WTC11 (cell line): ENCODE results near the gene DHX34. TPM values are rescaled to one million over a fixed set of nuclear protein-coding genes. Genes with fewer than 3 reads are reported as not detected.

Experiments used
- ATAC-seq: fragments of 200-7000 bp; cut with Tn5 transposase; 2 replicates; pipeline ENCODE4 v1.10.0; 2021; ENCODE audit warnings: mild to moderate bottlenecking, moderate library complexity
- CTCF ChIA-PET: fragments of 300-600 bp; sonication (Branson Sonifier 250); formaldehyde crosslinking; loops from one replicate; lab custom pipeline; 2021; ENCODE audit warnings: antibody characterized with exemption; lab: Charles Lee
- POLR2A ChIA-PET: fragments of 350-600 bp; sonication (Branson Sonifier 250); formaldehyde crosslinking; loops from one replicate; lab custom pipeline; 2021; ENCODE audit warnings: antibody characterized with exemption; lab: Charles Lee
- DNase-seq: peaks from one replicate; pipeline ENCODE4 v3.0.0; 2021; ENCODE audit warnings: low spot score
- H3K27ac Mint-ChIP-seq: 2 replicates; pipeline ENCODE4 v1.8.0; 2021; ENCODE audit warnings: mixed read lengths
- H3K27me3 Mint-ChIP-seq: 2 replicates; pipeline ENCODE4 v1.8.0; 2021; ENCODE audit warnings: low read depth, mild to moderate bottlenecking, moderate library complexity, mixed read lengths
- H3K36me3 Mint-ChIP-seq: 2 replicates; pipeline ENCODE4 v1.8.0; 2021; ENCODE audit warnings: mixed read lengths
- H3K4me1 Mint-ChIP-seq: 2 replicates; pipeline ENCODE4 v1.8.0; 2022; ENCODE audit warnings: mixed read lengths
- H3K4me3 Mint-ChIP-seq: 2 replicates; pipeline ENCODE4 v1.8.0; 2021; ENCODE audit warnings: mild to moderate bottlenecking, moderate library complexity, mixed read lengths
- H3K9me3 Mint-ChIP-seq: 2 replicates; pipeline ENCODE4 v1.8.0; 2021; ENCODE audit warnings: mixed read lengths
- ATF1 ChIP-seq: sonication (generic); formaldehyde crosslinking; IDR thresholded peaks from 2 replicates; pipeline ENCODE4 v1.8.1; 2023; ENCODE audit warnings: mild to moderate bottlenecking, moderate library complexity, missing genetic modification reagents
- CBFB ChIP-seq: sonication (generic); formaldehyde crosslinking; IDR thresholded peaks from 2 replicates; pipeline ENCODE4 v1.8.1; 2022; ENCODE audit warnings: mild to moderate bottlenecking, low read depth, missing genetic modification reagents
- EMX1 ChIP-seq: fragments of 250-450 bp; sonication (Bioruptor Pico); IDR thresholded peaks from 2 replicates; pipeline ENCODE4 v1.8.0; 2021; ENCODE audit warnings: mild to moderate bottlenecking
- ETV6 ChIP-seq: sonication (generic); formaldehyde crosslinking; IDR thresholded peaks from 2 replicates; pipeline ENCODE4 v1.8.1; 2022; ENCODE audit warnings: mild to moderate bottlenecking, missing genetic modification reagents
- GABPB1 ChIP-seq: sonication (generic); formaldehyde crosslinking; IDR thresholded peaks from 2 replicates; pipeline ENCODE4 v1.8.1; 2023; ENCODE audit warnings: mild to moderate bottlenecking, missing genetic modification reagents
- GTF2I ChIP-seq: fragments of 250-450 bp; sonication (Bioruptor Pico); conservative IDR thresholded peaks from 2 replicates; pipeline ENCODE4 v1.4.0; 2021; ENCODE audit warnings: mild to moderate bottlenecking
- JAZF1 ChIP-seq: fragments of 250-450 bp; sonication (Bioruptor Pico); IDR thresholded peaks from 2 replicates; pipeline ENCODE4 v1.9.0; 2021; ENCODE audit warnings: moderate library complexity, mild to moderate bottlenecking, inconsistent platforms
- MYBL2 ChIP-seq: sonication (generic); formaldehyde crosslinking; IDR thresholded peaks from 2 replicates; pipeline ENCODE4 v1.8.1; 2023; ENCODE audit warnings: mild to moderate bottlenecking, moderate library complexity, missing genetic modification reagents
- NR3C1 ChIP-seq: sonication (generic); formaldehyde crosslinking; conservative IDR thresholded peaks from 2 replicates; pipeline ENCODE4 v1.8.1; 2023; ENCODE audit warnings: low read depth, mild to moderate bottlenecking, missing genetic modification reagents
- SMAD4 ChIP-seq: sonication (generic); formaldehyde crosslinking; IDR thresholded peaks from 2 replicates; pipeline ENCODE4 v1.8.0; 2022; ENCODE audit warnings: mild to moderate bottlenecking, missing genetic modification reagents
- SOX15 ChIP-seq: fragments of 250-450 bp; sonication (Bioruptor Pico); IDR thresholded peaks from 2 replicates; pipeline ENCODE4 v1.9.0; 2021; ENCODE audit warnings: mild to moderate bottlenecking
- SP1 ChIP-seq: sonication (generic); formaldehyde crosslinking; conservative IDR thresholded peaks from 2 replicates; pipeline ENCODE4 v1.8.1; 2022; ENCODE audit warnings: missing genetic modification reagents
- TEAD1 ChIP-seq: sonication (generic); formaldehyde crosslinking; IDR thresholded peaks from 2 replicates; pipeline ENCODE4 v1.8.0; 2022; ENCODE audit warnings: mild to moderate bottlenecking, missing genetic modification reagents
- TEAD4 ChIP-seq: sonication (generic); formaldehyde crosslinking; IDR thresholded peaks from 2 replicates; pipeline ENCODE4 v1.8.0; 2022; ENCODE audit warnings: mild to moderate bottlenecking, missing genetic modification reagents
- ZNF423 ChIP-seq: fragments of 250-450 bp; sonication (Bioruptor Pico); IDR thresholded peaks from 2 replicates; pipeline ENCODE4 v2.1.2; 2022; ENCODE audit warnings: mild to moderate bottlenecking, moderate library complexity
- total RNA-seq: library from RNA; stranded (reverse); gene quantifications from 3 replicates; pipeline ENCODE4 v1.2.3, GENCODE V29; 2021
- TF ChIP-seq, protein P1 (sequence below): sonication (generic); formaldehyde crosslinking; IDR thresholded peaks from 2 replicates; pipeline ENCODE4 v1.8.0; 2022; ENCODE audit warnings: mild to moderate bottlenecking, missing genetic modification reagents
- TF ChIP-seq, protein P2 (sequence below): sonication (generic); formaldehyde crosslinking; IDR thresholded peaks from 2 replicates; pipeline ENCODE4 v1.8.1; 2023; ENCODE audit warnings: mild to moderate bottlenecking, missing genetic modification reagents, moderate library complexity
- TF ChIP-seq, protein P3 (sequence below): fragments of 200-600 bp; IDR thresholded peaks from 2 replicates; pipeline ENCODE4 v1.8.0; 2022; ENCODE audit warnings: antibody characterized with exemption
- TF ChIP-seq, protein P4 (sequence below): sonication (generic); formaldehyde crosslinking; IDR thresholded peaks from 2 replicates; pipeline ENCODE4 v1.8.1; 2022; ENCODE audit warnings: mild to moderate bottlenecking, moderate library complexity, missing genetic modification reagents
- TF ChIP-seq, protein P5 (sequence below): sonication (generic); formaldehyde crosslinking; IDR thresholded peaks from 2 replicates; pipeline ENCODE4 v1.8.1; 2023; ENCODE audit warnings: mild to moderate bottlenecking, missing genetic modification reagents
- TF ChIP-seq, protein P6 (sequence below): sonication (generic); formaldehyde crosslinking; IDR thresholded peaks from 2 replicates; pipeline ENCODE4 v1.8.0; 2023; ENCODE audit warnings: mild to moderate bottlenecking, missing genetic modification reagents
- TF ChIP-seq, protein P7 (sequence below): fragments of 250-450 bp; sonication (Bioruptor Pico); IDR thresholded peaks from 2 replicates; pipeline ENCODE4 v1.8.0; 2021; ENCODE audit warnings: mild to moderate bottlenecking
- TF ChIP-seq, protein P8 (sequence below): fragments of 250-450 bp; sonication (Bioruptor Pico); conservative IDR thresholded peaks from 2 replicates; pipeline ENCODE4 v1.9.0; 2021; ENCODE audit warnings: mild to moderate bottlenecking
- TF ChIP-seq, protein P9 (sequence below): fragments of 250-450 bp; sonication (Bioruptor Pico); IDR thresholded peaks from 2 replicates; pipeline ENCODE4 v1.9.0; 2021; ENCODE audit warnings: moderate library complexity, mild to moderate bottlenecking, inconsistent platforms, borderline replicate concordance

The DHX34 gene
- total RNA-seq, 1 experiment from 2014 or later = 35.6 TPM

DNA sequence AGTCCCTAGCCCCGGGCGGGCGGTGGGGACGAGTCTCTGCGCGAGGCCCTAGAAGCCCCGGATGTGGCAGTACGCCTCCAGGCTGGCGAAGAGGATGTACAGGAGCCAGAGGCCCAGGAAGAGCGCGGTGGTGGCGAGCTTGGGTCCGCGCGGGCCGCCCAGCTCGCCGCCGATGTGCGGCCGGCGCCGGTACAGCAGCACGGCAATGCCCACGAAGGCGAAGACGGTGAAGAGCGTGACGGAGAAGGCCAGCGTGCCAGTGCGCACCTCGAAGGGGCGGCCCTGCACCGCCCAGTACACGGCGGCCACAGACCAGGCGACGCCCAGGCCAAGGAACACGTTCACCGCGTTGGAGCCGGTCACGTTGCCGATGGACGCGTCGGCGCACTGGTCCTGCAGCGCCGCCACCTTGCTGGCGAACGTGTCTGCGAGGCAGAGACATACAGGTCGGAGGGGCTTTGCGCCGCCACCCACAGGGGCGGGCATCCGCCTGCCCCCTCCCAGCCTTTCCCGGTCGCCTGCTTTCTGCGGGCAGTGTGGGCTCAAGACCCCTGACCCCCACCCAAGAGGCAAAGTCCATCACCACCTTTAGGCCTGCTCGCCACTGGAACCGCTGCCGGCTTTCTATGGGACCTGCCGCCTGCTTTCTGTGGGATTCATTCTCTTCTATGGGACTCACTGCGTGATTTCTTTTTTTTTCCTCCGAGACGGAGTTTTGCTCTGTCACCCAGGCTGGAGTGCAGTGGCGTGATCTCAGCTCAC lies 81.1 kb downstream of the DHX34 start:
- ATAC-seq (peak; percentile 8), DNase-seq (peak; percentile 70)
- peak overlapping the region; percentile 62 for H3K4me3 Mint-ChIP-seq
- POLR2A ChIA-PET = interaction anchor here (0.6 to 0.7 kb wide), 2 partner anchors 133 to 252 kb away, joined by 5 read pairs; no protein-coding TSS in a partner anchor
- H3K4me1 Mint-ChIP-seq = 0 out of 2 replicates have a peak, but pooled peaks cover 9% of the 10 kb centered on the region
- no peaks in the 10 kb centered on the region for H3K9me3 Mint-ChIP-seq
- H3K27ac Mint-ChIP-seq = no peak overlapping the region
- CTCF ChIA-PET = interaction anchor here (0.5 to 3.7 kb wide), 33 partner anchors 9 to 384 kb away, joined by 3 to 48 read pairs (median 4); partner anchors contain the start of genes DHX34, EHD2, INAFM1 and KPTN
- H3K27me3 Mint-ChIP-seq = peaks cover 65% of the 10 kb centered on the region
- no peaks in the 10 kb centered on the region; the same call in 1 of the 2 replicates for H3K36me3 Mint-ChIP-seq
- TF ChIP-seq NR3C1 (CRISPR knock-in tag) (no peak), ZNF423 (CRISPR knock-in tag) (no peak), EMX1 (CRISPR knock-in tag) (no peak), MYBL2 (CRISPR knock-in tag) (peak; percentile 87), SMAD4 (CRISPR knock-in tag) (peak; percentile 80; the same call in 1 of the 2 replicates), ATF1 (CRISPR knock-in tag) (peak; percentile 70; the same call in 1 of the 2 replicates), SOX15 (no peak), TEAD4 (no peak), TEAD1 (peak; percentile 91), GABPB1 (CRISPR knock-in tag) (peak; percentile 63), ETV6 (CRISPR knock-in tag) (peak; percentile 87), SP1 (CRISPR knock-in tag) (peak; percentile 49), GTF2I (CRISPR knock-in tag) (no peak), JAZF1 (CRISPR knock-in tag) (no peak), CBFB (CRISPR knock-in tag) (0 out of 2 replicates have a peak, but pooled peaks have one; percentile 84)
- TF ChIP-seq, protein P1, sequence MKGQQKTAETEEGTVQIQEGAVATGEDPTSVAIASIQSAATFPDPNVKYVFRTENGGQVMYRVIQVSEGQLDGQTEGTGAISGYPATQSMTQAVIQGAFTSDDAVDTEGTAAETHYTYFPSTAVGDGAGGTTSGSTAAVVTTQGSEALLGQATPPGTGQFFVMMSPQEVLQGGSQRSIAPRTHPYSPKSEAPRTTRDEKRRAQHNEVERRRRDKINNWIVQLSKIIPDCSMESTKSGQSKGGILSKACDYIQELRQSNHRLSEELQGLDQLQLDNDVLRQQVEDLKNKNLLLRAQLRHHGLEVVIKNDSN (CRISPR knock-in tag) = peak; percentile 82; the same call in 1 of the 2 replicates
- TF ChIP-seq, protein P2, sequence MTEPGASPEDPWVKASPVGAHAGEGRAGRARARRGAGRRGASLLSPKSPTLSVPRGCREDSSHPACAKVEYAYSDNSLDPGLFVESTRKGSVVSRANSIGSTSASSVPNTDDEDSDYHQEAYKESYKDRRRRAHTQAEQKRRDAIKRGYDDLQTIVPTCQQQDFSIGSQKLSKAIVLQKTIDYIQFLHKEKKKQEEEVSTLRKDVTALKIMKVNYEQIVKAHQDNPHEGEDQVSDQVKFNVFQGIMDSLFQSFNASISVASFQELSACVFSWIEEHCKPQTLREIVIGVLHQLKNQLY (CRISPR knock-in tag) = no peak
- TF ChIP-seq, protein P3, sequence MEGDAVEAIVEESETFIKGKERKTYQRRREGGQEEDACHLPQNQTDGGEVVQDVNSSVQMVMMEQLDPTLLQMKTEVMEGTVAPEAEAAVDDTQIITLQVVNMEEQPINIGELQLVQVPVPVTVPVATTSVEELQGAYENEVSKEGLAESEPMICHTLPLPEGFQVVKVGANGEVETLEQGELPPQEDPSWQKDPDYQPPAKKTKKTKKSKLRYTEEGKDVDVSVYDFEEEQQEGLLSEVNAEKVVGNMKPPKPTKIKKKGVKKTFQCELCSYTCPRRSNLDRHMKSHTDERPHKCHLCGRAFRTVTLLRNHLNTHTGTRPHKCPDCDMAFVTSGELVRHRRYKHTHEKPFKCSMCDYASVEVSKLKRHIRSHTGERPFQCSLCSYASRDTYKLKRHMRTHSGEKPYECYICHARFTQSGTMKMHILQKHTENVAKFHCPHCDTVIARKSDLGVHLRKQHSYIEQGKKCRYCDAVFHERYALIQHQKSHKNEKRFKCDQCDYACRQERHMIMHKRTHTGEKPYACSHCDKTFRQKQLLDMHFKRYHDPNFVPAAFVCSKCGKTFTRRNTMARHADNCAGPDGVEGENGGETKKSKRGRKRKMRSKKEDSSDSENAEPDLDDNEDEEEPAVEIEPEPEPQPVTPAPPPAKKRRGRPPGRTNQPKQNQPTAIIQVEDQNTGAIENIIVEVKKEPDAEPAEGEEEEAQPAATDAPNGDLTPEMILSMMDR = no peak
- TF ChIP-seq, protein P4, sequence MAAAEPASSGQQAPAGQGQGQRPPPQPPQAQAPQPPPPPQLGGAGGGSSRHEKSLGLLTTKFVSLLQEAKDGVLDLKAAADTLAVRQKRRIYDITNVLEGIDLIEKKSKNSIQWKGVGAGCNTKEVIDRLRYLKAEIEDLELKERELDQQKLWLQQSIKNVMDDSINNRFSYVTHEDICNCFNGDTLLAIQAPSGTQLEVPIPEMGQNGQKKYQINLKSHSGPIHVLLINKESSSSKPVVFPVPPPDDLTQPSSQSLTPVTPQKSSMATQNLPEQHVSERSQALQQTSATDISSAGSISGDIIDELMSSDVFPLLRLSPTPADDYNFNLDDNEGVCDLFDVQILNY (CRISPR knock-in tag) = peak; percentile 72; the same call in 1 of the 2 replicates
- TF ChIP-seq, protein P5, sequence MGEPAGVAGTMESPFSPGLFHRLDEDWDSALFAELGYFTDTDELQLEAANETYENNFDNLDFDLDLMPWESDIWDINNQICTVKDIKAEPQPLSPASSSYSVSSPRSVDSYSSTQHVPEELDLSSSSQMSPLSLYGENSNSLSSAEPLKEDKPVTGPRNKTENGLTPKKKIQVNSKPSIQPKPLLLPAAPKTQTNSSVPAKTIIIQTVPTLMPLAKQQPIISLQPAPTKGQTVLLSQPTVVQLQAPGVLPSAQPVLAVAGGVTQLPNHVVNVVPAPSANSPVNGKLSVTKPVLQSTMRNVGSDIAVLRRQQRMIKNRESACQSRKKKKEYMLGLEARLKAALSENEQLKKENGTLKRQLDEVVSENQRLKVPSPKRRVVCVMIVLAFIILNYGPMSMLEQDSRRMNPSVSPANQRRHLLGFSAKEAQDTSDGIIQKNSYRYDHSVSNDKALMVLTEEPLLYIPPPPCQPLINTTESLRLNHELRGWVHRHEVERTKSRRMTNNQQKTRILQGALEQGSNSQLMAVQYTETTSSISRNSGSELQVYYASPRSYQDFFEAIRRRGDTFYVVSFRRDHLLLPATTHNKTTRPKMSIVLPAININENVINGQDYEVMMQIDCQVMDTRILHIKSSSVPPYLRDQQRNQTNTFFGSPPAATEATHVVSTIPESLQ (CRISPR knock-in tag) = no peak
- TF ChIP-seq, protein P6, sequence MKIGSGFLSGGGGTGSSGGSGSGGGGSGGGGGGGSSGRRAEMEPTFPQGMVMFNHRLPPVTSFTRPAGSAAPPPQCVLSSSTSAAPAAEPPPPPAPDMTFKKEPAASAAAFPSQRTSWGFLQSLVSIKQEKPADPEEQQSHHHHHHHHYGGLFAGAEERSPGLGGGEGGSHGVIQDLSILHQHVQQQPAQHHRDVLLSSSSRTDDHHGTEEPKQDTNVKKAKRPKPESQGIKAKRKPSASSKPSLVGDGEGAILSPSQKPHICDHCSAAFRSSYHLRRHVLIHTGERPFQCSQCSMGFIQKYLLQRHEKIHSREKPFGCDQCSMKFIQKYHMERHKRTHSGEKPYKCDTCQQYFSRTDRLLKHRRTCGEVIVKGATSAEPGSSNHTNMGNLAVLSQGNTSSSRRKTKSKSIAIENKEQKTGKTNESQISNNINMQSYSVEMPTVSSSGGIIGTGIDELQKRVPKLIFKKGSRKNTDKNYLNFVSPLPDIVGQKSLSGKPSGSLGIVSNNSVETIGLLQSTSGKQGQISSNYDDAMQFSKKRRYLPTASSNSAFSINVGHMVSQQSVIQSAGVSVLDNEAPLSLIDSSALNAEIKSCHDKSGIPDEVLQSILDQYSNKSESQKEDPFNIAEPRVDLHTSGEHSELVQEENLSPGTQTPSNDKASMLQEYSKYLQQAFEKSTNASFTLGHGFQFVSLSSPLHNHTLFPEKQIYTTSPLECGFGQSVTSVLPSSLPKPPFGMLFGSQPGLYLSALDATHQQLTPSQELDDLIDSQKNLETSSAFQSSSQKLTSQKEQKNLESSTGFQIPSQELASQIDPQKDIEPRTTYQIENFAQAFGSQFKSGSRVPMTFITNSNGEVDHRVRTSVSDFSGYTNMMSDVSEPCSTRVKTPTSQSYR (CRISPR knock-in tag) = peak; percentile 78
- TF ChIP-seq, protein P7, sequence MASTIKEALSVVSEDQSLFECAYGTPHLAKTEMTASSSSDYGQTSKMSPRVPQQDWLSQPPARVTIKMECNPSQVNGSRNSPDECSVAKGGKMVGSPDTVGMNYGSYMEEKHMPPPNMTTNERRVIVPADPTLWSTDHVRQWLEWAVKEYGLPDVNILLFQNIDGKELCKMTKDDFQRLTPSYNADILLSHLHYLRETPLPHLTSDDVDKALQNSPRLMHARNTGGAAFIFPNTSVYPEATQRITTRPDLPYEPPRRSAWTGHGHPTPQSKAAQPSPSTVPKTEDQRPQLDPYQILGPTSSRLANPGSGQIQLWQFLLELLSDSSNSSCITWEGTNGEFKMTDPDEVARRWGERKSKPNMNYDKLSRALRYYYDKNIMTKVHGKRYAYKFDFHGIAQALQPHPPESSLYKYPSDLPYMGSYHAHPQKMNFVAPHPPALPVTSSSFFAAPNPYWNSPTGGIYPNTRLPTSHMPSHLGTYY (CRISPR knock-in tag) = no peak
- TF ChIP-seq, protein P8, sequence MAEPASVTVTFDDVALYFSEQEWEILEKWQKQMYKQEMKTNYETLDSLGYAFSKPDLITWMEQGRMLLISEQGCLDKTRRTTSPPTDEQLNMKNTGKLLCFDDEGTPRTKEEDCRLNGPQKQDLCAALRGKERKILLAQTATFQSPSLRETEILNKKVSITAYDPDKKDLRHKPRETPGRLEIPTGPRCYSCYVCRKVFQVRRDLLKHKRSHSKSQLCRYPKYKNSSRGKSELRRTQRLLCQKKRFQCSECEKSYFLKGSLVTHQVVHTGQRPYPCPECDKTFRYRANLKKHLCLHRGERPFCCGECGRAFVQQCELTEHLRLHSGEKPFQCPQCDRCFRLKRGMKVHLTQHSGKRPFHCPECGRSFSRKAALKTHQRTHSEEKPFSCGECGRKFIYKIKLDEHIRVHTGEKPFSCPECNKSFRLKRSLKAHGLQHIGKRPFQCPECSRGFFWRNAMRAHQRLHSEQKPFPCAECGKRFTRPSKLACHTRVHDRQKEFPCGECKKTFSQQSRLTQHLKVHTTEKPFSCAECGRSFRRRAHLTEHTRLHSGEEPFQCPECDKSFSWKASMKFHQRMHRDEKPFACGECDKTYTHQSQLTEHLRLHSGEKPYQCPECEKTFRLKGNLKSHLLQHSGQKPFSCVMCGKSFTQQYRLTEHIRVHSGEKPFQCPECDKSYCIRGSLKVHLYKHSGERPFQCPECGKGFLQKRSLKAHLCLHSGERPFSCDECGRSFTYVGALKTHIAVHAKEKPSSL (CRISPR knock-in tag) = no peak
- TF ChIP-seq, protein P9, sequence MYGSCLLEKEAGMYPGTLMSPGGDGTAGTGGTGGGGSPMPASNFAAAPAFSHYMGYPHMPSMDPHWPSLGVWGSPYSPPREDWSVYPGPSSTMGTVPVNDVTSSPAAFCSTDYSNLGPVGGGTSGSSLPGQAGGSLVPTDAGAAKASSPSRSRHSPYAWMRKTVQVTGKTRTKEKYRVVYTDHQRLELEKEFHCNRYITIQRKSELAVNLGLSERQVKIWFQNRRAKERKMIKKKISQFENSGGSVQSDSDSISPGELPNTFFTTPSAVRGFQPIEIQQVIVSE = no peak
